T-helper 2 cell (primary cell): ENCODE measurements around the gene SLC9A5.

ENCODE experiments used
- DNase-seq, 5 experiments: peaks; one replicate each; pipeline versions ENCODE4 v3.0.0 to v3.0.0-alpha.2; 2012 to 2022

SLC9A5 gene

DNA sequence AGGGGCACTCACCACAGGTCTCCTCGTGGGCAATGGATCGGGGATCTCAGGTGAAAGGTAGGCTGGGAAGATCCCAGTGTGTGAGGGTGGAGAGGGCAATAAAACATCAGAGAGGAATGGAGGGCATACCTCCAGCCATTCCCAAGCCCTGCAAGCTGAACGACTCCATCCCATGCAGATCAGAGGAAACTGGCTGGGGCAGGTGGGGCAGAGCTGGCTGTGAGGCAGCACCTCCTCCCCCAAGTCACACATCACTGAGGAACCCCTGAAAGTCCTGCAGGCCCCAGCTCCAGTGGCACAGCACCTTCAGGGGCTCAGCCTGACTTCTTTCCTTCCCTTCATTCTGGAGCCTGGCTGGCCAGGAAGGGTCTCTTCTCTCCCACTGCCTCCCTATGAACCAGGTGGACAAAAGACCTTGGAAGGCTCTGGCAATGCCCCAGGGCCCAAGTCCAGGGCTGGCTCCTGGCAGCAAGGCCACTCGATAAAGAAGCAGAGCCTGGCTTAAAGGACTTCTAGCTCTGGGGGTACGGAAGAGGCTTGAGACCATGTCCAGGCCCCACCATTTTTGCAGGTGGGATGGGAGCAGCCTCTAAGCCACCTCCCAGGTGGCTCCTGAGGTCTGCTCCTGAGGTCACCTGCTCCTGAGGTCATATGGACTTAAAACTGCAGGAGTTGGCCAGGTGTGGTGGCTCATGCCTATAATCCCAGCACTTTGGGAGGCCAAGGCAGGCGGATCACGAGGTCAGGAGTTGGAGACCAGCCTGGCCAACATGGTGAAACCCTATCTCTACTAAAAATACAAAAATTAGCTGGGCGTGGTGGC lies 35.4 kb upstream of the SLC9A5 start:
- no peak for DNase-seq

DNA sequence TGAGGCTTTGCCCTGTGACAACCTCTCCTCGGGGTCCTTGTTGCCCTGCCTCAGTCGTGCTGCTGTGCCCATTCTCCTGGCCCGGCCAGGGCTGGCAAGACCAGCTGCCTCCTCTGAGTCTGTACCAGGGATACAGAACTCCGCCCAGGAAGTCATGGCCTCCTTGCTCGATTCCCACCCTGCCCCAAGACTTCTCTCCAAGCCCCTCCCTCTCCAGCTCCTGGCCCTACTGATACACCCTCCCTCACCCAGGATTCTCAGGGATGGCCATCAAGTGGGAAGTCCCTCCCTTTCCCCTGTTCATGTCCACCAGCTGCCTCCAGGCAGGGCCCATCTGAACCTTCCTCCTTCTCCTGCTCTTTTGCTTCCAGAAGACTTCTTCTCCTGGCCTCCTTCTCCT lies 33.1 kb upstream of the SLC9A5 start:
- DNase-seq: no peak

DNA sequence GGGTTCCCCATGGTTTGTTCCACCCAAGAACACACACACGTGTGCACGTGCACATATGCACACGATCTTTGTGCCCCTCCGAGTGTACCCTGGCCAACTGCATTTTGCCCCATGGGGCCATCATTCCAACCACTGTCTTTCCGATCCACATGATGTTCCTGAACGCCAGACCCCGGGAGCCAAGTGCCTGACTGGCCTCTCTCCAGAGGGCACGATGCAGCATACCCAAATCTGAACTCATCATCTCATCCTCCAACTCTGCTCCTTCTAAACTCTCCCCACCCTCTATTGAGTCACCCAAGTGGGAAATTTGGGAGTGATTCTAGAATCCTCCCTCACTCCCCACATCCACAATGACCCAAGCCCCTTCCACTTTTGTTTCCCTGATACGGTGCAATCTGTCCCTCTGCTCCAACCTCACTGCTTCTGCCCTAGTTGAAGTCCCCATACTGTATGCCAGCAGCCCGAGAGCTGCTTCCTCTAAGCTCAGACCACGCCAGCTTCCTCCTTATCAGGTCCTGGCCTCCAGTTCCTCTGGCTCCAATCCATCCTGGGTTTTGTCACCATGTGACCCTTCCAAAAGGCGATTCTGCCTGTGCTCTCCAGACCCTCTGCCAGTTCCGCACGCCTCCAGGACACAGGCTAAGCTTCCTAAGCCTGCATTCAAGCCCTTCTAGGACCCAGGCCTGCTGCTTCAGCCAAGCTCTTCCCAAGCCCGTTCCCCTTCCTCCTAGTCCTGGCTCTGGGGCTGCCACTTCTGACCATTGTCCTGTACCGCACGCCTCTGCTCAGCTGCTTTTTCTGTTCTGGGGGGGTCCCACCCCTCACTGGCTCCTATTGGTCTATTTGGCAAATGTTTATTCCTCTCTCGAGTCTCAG lies 31.9 kb upstream of the SLC9A5 start:
- DNase-seq: no peak

DNA sequence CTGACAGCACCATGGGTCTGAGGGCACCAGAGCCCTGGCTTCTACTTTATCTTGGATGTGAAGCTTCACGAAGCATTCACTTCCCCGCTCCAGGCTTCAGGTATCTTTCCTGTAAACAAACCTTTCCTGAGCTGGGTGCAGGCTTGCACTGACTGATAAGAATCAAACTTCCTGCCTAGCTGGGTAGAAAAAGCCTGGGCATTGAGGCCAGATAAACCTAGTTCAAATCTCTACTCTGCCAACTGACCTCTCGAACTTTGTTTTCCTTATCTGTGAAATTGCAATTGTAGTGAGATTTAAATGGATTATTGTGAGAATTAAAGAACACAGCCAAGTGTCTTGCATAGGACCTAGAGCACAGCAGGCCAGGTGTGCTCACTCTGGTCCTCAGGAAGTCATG lies 24.8 kb upstream of the SLC9A5 start:
- DNase-seq: no peak

DNA sequence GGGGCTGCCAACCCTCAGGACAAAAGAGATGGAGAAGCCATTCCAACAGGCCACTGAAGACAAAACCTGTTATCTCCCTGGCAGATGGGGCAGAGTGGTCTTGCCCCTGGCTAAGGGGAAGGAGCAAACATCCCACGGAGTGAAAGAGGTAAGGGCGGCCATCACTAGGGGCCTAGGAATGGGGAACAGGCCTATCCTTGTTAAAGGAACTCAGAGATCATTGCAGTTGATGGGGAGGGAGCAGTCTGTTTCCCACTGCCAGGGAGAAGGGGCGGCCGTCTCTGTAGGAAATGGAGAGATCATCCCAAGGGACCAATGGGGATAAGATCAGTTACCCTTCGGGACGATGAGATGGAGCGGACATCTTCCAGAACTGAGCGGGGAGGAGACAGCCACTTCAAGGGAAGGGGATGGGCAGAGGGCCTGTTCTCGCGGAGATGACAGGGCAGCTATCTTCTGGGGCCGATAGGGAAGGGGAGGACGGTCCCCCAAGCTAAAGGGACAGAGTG lies 22.4 kb upstream of the SLC9A5 start:
- no peak for DNase-seq

DNA sequence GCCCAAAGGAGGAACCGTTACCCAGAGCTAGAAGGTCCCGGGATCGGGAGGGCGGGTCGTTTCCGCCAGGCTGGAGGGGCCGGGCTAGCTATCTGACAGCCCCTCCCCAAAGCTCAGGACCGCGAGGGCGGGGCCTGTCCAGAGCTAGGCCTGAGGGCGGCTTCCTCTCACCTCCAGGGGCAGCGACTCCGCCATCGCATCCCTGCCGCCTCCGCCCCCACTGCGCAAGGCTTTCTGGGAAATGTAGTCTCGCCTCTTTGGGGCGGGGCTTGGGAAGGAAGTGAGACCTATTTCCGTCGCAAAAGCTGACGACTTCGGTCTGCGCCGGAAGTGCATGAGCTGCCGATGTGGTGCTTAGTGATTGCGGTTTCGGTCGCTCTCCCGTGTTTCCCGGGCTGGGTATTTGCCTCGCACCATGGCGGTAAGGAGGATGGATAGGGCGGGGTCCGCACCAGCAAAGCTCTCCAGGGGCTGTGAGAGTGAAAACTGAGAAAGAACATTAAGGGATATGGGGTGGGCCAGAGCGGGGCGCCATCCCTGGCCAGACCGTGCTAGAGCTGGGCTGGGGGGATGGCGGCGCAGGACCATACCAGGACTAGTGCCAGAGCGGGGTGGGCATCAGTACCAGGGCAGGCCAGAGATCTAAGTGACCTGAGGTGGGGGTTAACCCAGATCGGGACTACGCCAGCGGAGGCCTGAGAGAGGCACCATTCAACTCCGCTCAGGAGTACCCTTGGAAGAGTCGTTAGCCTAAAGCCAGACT lies 21.8 kb upstream of the SLC9A5 start, which contains the start of gene TMEM208:
TSS of gene TMEM208 (plus strand) at position 327 of the 763 bp plus-strand sequence. CDS start at position 416, 89 bp downstream.
- DNase-seq: peak; percentile 90 to 99 (median 96)

DNA sequence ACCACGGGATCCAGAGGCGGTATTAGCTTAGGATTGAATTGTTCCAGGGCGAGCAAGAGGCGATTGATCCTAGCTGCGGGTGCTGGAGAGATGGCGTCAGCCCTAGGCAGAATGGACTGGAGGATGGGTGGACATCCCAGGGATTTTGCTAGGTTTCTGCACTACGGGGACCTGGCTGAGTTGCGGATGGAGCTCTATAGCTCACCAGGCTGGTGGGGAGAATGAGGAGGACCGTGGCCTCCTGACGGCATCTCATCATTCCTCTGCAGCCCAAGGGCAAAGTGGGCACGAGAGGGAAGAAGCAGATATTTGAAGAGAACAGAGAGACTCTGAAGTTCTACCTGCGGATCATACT lies 21.2 kb upstream of the SLC9A5 start:
- DNase-seq: no peak

DNA sequence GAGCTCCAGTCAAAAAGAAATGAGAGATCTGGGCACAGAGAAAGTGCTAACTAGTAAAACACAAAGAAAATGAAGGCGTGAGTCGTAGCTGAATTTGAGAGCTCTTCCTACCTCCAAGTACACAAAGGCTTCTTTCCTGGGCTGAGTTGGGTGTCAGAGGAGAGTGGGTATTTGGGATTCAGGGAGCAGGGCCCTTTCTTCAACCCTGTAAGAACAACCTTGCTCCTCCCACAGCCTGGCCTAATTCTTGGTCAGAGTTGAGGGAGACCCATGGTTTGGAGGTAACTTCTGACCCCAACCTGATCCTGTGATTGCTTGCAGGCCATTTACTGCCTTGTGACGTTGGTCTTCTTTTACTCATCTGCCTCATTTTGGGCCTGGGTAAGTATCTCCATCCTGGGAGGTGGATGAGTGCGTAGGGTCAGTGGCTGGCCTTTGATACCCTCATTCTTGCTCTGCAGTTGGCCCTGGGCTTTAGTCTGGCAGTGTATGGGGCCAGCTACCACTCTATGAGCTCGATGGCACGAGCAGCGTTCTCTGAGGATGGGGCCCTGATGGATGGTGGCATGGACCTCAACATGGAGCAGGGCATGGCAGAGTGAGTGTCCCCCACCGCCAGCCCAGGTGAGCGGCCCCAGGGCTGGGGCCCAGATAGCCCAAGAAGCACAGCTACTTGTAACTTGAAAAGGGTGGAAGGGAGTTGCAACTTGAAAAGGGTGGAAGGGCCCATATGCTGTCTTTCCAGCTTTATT lies 20.6 kb upstream of the SLC9A5 start:
- no peak for DNase-seq

DNA sequence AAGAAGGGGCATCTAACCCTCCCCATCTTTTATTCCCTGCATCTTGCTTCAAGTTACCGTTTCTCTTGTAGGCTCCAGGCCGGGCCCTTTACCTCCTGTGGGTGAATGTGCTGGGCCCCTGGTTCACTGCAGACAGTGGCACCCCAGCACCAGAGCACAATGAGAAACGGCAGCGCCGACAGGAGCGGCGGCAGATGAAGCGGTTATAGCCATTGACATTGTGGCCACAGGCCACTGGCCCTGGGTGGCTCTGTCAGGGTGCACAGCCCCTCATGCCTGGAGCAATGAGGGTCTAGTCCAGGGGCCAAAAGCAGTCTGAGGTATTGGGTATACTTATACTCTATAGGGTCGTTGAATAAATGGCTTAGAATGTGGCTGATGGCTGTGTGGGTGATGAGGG lies 19.9 kb upstream of the SLC9A5 start:
- DNase-seq: no peak

DNA sequence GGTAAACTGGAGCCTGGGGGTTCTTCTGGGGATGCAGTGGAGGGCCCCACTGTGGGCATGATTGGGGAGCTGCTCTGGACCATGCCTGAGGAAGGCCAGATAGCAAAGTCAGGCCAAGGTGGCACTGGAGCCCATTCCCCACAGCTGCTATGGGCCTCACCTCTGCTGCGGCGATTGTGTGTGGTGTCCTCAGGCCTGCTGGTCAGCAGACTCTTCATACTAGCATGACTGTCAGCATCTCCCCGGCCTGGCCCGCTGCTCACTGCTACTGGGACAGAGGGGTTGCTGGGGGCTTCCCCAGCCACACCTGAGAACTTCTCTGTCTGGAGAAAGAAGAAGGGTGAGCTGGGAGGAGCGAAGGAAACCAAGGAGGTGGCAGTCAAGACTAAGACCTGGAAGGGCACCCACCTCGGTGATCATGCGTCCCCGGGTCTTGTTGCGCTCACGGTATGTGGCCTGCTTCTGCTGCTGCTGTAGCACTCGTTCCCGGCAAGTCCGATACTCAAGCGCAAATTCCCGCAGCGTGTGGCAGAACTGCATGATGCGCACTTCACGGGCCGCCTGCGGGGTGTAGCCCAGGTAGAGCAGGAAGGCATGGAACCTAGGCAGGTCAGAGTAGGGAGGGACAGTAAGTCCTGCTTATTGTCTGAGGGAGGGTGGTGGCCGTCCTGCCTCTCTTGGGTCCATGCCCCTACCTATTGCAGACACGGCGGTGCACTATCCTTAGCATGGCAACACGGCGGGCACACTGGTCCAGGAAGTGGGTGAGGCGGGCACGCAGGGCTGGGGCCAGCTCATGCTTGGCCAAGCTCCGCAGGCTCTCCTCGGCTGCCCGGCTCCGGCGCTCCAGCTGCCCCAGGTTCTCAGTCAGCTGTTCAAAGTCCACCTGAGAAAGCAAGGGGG lies 18.6 kb upstream of the SLC9A5 start:
- no peak for DNase-seq

DNA sequence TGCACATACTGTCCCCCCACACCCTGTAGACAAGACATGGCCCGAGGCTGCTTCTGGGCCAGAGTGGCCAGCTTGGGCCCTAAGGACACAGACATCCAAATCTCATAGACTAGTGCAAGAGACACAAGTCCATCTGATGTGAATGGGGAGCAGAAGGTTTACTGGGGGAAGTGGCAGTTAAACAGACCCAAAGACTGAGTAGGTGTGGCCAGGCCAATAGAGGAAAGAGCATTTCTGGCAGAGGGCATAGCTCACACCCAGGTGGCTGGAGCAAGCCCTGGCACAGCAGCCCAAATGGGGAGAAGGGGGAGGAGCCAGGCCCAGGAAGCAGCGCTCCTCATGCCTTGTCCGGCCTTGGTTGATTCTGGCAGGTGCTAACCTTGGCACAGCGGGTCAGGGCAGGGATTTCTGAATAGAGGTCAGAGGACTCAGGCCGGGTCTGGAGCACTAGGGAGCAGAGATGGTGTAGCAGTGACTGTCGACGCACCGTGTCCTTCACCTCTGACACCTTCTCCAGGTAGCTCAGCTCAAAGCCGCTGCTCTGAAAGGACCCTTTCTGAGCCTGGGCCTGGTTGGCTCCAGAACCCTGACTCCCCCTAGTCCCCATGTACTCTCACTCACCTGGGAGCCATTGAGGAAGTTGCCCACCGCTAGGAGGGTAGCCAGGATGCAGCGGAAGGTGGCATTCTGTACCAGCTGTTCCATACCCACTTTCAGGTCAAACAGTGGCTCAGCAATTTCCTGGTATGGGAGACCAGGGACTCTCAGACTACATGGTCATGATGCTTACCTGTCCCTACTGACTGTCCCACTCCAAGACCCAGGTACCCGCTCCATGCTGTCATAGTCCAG lies 17.7 kb upstream of the SLC9A5 start:
- no peak for DNase-seq

DNA sequence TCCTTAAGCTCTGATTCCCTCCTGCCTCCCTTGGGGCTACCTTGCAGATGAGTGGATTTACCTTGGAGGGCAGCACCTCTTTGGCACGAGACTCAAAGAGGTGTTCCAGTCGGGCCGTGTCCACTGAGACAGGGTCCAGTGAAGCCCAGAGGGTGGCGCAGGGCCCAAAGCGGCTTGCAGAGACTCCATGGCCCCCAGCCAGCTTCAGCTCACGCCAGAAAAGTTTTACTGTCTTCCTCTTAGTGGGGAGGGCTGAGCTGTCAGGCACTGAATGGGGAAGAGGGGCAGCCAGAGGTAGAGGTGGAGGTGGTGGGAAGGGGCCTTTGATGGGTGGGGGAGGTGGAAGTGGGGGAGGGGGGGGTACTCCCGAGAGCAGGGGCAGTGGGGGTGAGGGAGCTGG lies 15.2 kb upstream of the SLC9A5 start:
- DNase-seq: no peak

DNA sequence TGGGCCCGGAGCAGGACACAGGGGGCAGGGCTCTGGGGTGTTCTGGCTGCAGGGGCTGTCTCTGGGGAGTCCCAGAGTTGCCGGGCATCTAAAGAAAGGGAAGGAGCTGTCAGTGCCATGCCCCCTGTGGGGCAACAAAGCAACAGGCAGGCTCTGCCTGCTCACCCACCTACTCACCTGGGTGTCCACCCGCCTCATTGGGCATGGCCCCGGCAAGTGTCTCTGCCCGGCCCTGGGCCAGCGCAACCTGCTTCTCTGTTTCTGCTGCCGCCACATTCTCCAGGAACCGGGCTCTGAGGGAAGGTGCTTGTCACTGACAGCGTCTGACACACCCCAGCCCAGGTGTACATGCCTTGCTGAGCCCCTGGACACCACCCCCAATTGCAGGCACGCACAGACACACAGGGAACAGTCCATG lies 14.6 kb upstream of the SLC9A5 start:
- no peak for DNase-seq

DNA sequence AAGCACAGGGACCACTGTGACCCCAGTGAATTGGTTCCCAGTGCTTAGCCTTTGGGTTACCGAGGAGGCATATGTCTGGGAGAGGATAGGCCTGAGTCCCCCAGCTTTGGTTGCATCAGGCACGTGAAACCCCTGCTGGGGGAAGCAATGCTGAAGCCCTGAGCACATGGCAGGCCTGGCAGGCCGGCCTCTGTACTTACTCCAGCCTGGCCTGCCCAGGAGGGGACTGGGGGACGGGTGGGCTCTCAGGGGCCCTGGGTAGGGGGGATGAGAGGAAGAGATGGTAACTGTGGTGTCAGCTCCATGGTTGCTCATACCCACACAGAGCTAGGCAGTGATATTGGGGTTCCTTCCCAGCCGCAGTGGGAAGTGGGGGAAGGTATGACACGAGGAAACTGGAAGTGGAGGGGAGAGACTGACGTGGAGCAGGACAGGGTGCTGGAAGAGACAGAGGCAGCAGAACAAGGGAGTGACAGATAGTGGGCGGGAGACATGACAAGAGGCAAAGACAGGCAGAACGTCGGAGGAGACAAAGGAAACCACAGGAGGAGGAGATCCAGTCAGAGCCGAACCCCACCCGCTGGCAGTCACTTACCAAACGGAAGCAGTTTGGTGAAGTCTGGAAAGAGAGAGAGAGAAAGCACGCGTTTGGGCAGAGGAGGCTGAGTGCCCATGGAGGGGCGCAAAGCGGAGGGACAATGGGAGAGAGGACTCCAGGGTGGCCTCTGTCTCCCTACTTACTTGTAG lies 12.8 kb upstream of the SLC9A5 start:
- peak in 3 of 5 experiments; percentile 36 to 92 (median 52) for DNase-seq

DNA sequence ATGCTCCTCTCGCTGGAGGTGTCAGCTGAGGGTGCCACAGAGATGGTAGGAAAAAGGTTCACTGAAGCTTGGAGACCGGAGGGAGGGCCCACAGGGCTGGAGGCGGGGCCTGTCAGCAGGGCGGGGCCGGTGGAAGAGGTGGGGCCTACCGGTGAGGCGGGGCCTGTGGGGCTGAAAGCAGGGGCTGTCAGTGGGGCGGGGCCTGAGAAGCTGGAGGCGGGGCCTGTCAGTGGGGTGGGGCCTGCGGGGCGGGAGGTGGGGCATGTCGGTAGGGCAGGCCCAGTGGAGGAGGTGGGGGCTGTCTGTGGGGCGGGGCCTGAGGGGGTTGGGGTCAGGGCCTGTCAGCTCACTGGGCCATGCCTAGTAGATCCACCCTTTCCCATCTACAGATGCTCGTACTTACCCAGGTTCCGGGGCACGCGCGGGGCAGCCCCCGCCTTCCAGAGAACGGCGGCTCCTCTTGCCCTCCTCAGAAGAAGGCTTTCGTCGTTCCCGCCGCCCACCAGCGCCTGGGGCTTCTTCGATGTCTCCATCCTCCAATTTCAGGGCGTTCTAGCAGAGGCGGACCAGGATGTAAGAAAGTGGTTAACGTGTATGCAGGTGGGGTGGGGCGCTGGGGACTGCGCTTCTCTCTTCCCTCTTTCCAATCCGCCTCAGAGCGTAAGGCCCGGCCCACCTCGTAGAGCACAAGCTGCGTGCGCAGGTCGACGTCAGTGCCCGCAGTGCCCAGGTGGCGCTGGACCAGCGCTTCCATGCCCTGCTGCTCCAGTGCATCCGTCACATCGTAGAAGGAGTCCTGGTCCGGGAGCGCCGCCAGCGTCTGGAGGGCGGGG lies 12.0 kb upstream of the SLC9A5 start:
- DNase-seq: peak; percentile 56 to 80 (median 68)

DNA sequence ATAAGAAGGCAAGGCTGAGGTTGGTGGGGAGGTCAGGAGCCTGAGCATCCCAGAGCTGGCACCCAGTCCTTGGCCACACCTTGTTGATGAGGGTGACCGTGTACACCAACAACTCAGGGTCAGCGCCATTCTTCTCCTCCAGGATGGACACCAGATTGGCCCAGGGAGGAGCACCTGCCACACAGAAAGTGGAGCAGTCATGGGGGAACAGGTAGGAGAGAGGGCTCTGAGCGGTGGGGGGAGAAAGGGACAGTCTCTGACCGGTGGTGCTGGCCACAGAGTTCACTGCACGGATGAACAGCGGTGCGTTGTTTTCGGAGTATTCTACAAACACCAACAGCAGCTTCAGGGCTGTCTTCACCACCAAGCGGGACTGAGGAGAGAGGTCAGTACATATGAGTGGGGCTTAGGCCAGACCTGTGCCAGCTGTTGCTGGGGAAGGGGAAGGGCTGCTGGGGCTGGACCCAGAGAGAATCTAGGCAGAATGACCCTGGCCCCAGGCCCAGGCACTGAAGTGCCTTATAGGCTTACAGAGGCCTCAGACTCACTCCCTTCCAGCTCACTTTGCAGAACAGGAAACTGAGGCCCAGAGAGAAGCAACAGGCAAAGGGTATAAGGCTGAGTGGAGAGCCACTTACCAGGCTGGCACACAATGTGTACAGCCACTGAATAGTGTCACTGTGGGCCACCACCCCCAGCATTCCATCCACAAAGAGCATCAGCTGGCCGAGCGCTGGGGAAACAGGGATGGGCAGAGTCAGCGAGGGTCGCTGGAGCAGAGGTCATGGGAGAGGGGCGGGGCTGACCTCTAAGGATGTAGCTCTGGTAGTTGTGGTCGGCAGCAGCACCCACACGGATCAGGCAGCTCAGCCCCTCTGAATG lies 11.1 kb upstream of the SLC9A5 start:
- DNase-seq: no peak

DNA sequence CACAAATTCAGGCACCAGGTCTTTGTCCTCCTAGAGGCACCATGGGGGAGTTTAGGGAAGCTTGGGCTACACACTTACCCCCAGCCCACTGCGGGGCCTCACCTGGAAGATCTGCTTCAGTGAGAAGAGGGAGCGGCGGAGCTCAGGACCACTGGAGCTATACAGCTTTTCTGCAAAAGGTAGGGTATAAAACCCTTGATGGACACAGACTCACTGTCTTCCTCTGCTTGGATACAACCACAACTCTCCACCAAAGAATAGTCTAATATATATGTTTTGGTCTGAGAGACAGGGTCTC lies 10.6 kb upstream of the SLC9A5 start:
- no peak for DNase-seq
